ENCODE results near the gene NRXN3.

NRXN3 gene

GRCh38 chr14:79706382-79706781, 1536.2 kb downstream of the NRXN3 start:
- no peak overlapping the region for H3K4me3 ChIP-seq (ENCODE audit: low read depth, low read length)
- no peaks in the 10 kb centered on the region; the same call in 1 of the 2 replicates for H3K9me3 ChIP-seq (ENCODE audit: control insufficient read depth, insufficient read depth, low read depth, low read length)
- ChIA-PET POLR2A (no interaction called here), CTCF (no interaction called here)
- H3K4me1 ChIP-seq (ENCODE audit: control insufficient read depth, insufficient read depth, low read length): peaks cover 37% of the 10 kb centered on the region
- H3K36me3 ChIP-seq (ENCODE audit: control insufficient read depth in 2 of 2, insufficient read depth in 1 of 2, low read length in 2 of 2): no peaks in the 10 kb centered on the region
- TF ChIP-seq ZNF555 (tag by site-specific recombination; conservative IDR thresholded peaks at IDR 0.05) (no peak), TCF7L2 (IDR thresholded peaks at IDR 0.05; ENCODE audit: borderline replicate concordance, low read depth, low read length) (0 out of 2 replicates have a peak, but pooled peaks have one; percentile 44)
- no peak overlapping the region; the same call in 1 of the 2 replicates for H3K27ac ChIP-seq (ENCODE audit: extremely low read depth, low read depth, low read length)

GRCh38 chr14:79708426-79709388, 1538.5 kb downstream of the NRXN3 start:
- Histone ChIP-seq H3K9me3 (ENCODE audit: control insufficient read depth, insufficient read depth, low read depth, low read length) (no peaks in the 10 kb centered on the region), H3K4me1 (ENCODE audit: control insufficient read depth, insufficient read depth, low read length) (peaks cover 37% of the 10 kb centered on the region), H3K27ac (ENCODE audit: extremely low read depth, low read depth, low read length) (no peak overlapping the region), H3K4me3 (ENCODE audit: low read depth, low read length) (no peak overlapping the region), H3K36me3 (ENCODE audit: control insufficient read depth in 2 of 2, insufficient read depth in 1 of 2, low read length in 2 of 2) (no peaks in the 10 kb centered on the region)
- TF ChIP-seq ZEB2 (tag by site-specific recombination; IDR thresholded peaks at IDR 0.05) (0 out of 2 replicates have a peak, but pooled peaks have one; percentile 29), GLIS2 (tag by site-specific recombination; IDR thresholded peaks at IDR 0.05) (no peak), ZBTB20 (tag by site-specific recombination; IDR thresholded peaks at IDR 0.05) (peak; percentile 39; the same call in 1 of the 2 replicates), TCF7L2 (IDR thresholded peaks at IDR 0.05; ENCODE audit: borderline replicate concordance, low read depth, low read length) (no peak), IKZF3 (tag by site-specific recombination; IDR thresholded peaks at IDR 0.05) (no peak), ZNF660 (tag by site-specific recombination; IDR thresholded peaks at IDR 0.05) (peak; percentile 71), ZNF155 (tag by site-specific recombination; IDR thresholded peaks at IDR 0.05) (no peak), SP7 (tag by site-specific recombination; IDR thresholded peaks at IDR 0.05) (0 out of 2 replicates have a peak, but pooled peaks have one; percentile 44), ZNF623 (tag by site-specific recombination; IDR thresholded peaks at IDR 0.05) (no peak), ZNF302 (tag by site-specific recombination; IDR thresholded peaks at IDR 0.05; ENCODE audit: low read depth) (no peak), ZBTB6 (tag by site-specific recombination; IDR thresholded peaks at IDR 0.05) (peak; percentile 82), ZBTB44 (tag by site-specific recombination; IDR thresholded peaks at IDR 0.05) (peak; percentile 6; the same call in 1 of the 2 replicates), ZBTB49 (tag by site-specific recombination; IDR thresholded peaks at IDR 0.05; ENCODE audit: low read depth) (no peak), ZNF366 (tag by site-specific recombination; conservative IDR thresholded peaks at IDR 0.05) (0 out of 2 replicates have a peak, but pooled peaks have one; percentile 39), ZNF555 (tag by site-specific recombination; conservative IDR thresholded peaks at IDR 0.05) (no peak), ZNF654 (tag by site-specific recombination; IDR thresholded peaks at IDR 0.05; ENCODE audit: low read depth) (0 out of 2 replicates have a peak, but pooled peaks have one; percentile 2), GLIS1 (tag by site-specific recombination; IDR thresholded peaks at IDR 0.05) (peak; percentile 40)
- ChIA-PET POLR2A (no interaction called here), CTCF (no interaction called here)
